Neural cell (in vitro differentiated cells): Measurements from ENCODE around the gene GIMAP2.

Source experiments
- CTCF ChIP-seq: fragments of 450-650 bp; IDR thresholded peaks from 2 replicates; pipeline ENCODE4 v1.5.1; 2014; ENCODE audit warnings: antibody characterized with exemption, mild to moderate bottlenecking, moderate library complexity; ENCODE audit not compliant: poor library complexity, severe bottlenecking
- EP300 ChIP-seq: fragments of 450-650 bp; conservative IDR thresholded peaks from 2 replicates; pipeline ENCODE4 v1.6.1; 2014; ENCODE audit warnings: antibody characterized with exemption, mild to moderate bottlenecking, moderate library complexity; ENCODE audit not compliant: poor library complexity, severe bottlenecking
- EZH2 ChIP-seq: fragments of 200-600, 300-800 bp; shearing (Covaris generic), sonication (generic); IDR thresholded peaks from 2 replicates; pipeline ENCODE4 v1.6.1; 2014; ENCODE audit warnings: antibody characterized with exemption, low read length, borderline replicate concordance, mild to moderate bottlenecking; ENCODE audit not compliant: insufficient read depth, poor library complexity, severe bottlenecking

DNA sequence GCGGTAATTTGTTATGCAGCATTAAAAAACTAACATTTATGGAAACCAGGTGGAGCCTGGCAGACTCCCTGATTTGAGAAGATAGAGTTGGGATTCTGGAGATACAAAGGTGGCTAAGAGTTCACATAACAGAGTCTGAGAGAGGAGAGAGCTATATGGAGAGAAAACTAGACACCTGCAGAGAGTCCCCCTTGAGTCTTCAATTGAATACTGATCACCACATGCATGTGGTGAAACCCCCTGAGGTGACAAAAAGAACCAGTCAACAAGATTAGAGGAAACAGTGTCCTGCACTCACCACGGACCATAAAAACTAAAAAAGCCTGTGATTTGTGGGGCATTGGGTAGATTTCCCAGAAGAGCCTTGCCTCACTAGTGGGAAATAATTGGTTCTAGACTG is 10.1 kb downstream of the GIMAP2 start:
- TF ChIP-seq EP300 (no peak), CTCF (no peak), EZH2 (no peak)
